ENCODE data around the gene TNRC6A.
"Not testable (repeated sequence)": the region's sequence is repeated elsewhere in the genome, so short reads cannot be mapped to it uniquely, and the experiment has no call there.

Gene TNRC6A

DNA sequence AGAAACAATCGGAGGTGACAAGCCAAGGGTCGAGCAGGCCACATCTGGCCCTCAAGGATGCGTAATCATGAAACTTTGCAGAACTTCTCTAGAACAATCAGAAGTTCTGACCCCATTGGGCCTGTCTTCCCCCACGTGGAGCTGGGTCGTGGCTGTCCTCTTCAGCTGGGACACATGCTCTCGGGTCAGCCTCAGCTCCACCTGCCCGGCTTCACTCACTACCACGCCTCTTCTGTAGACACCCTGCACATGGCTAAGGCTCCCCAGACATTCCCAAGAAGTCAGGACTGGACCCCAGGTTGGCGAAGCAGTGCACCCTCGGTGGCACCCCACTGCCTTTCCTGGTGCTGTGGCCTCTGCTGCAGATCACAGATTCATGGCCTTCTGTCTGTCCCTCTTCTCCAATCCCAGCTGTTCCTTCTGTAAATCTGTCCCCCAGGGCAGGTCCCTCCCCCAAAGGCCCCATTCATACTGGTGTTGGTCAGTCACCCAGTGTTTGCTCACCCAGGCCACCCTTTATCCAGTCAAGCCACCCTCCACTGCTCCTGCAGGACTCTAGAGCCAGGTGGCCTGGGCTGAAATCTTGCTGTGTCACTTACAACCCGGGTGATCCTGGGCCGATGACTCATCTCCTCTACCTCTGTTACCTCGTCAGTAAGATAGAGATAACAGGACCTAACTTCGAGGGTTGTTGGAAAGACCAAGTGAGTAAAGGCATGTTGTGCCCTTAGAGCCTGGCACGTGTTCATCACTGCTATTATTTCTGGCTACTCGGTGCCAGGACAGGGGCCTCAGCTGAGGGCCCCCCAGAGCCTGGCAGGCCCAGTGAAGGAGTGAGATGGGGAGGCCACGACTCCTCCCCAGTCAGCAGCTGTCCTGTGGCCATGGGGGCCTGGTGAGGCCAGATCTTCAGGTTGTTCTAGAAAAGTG is 114.9 kb downstream of the TNRC6A start:
- Histone ChIP-seq H3K4me3 (ENCODE audit: low read length in 2 of 2) (no peak overlapping the region), H3K27me3 (ENCODE audit: control insufficient read depth in 1 of 2, insufficient read depth in 2 of 2, low read length in 2 of 2) (no peaks in the 10 kb centered on the region)

DNA sequence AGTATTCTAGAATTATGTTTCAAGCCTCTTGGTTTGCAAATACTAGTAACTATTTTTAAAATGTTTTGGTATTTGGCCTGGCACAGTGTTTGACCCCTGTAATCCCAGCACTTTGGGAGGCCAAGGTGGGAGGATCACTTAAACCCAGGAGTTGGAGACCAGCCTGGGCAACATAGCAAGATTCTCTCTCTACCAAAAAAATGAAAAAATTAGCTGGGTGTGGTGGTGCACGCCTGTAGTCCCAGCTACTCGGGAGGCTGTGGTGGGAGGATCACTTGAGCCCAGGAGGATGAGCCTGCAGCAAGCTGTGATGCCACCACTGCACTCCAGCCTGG is 115.5 kb downstream of the TNRC6A start:
- not testable (repeated sequence) for H3K4me1 ChIP-seq (ENCODE audit: control insufficient read depth, insufficient read depth, low read length); H3K9ac ChIP-seq (ENCODE audit: low read length in 2 of 2); H3K27ac ChIP-seq (ENCODE audit: low read length); H3K9me3 ChIP-seq (ENCODE audit: control insufficient read depth in 2 of 2, low read length in 2 of 2); H3K36me3 ChIP-seq (ENCODE audit: control insufficient read depth in 2 of 2, insufficient read depth in 2 of 2, low read length in 2 of 2); H3K27me3 ChIP-seq (ENCODE audit: control insufficient read depth in 1 of 2, insufficient read depth in 2 of 2, low read length in 2 of 2); H3K4me3 ChIP-seq (ENCODE audit: low read length in 2 of 2)

More for the DNA sequence above, 114.9 kb downstream of the TNRC6A start:
- Histone ChIP-seq H3K27ac (ENCODE audit: low read length) (no peak overlapping the region), H3K36me3 (ENCODE audit: control insufficient read depth in 2 of 2, insufficient read depth in 2 of 2, low read length in 2 of 2) (no peaks in the 10 kb centered on the region), H3K9ac (ENCODE audit: low read length in 2 of 2) (no peak overlapping the region), H3K9me3 (ENCODE audit: control insufficient read depth in 2 of 2, low read length in 2 of 2) (no peaks in the 10 kb centered on the region), H3K4me1 (ENCODE audit: control insufficient read depth, insufficient read depth, low read length) (no peaks in the 10 kb centered on the region)

DNA sequence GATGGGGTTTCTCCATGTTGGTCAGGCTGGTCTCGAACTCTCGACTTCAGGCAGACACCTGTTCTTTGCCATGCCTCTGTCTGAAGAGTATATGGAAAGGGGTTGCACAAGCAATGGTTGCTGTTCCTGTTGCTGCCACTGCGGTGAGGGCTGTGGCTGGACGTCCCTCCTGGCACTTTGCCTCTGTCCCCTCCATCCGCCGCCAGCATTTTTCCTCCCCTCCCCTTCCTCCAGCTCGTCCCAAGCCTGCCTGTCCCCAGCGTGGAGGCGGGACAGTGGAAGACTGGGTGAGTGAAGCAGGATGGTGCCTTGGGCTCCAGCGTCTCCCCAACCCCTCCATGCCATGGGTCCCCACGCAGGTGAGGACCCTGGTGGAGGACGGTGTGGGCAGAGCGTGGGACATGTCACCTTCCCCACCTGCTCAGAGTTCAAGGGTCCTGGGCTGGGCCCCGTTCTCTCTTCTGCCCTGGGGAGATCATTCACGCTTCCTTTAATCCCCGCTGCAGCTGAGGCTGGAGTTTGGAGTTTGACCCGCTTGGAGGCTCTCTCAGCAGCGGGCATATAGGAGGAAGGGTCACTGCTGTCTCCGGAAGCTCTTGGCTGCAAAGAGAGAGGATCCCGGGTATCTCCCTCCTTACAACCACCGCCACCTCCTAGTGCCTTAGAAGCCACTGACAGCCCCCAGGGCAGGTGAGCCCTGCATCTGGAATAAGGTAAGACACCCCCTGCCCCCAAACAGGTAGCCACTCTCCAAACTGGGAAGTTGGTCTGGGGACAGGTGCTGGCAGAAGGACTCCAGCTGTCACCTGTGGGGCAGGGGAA is 116.5 kb downstream of the TNRC6A start, which contains the start of gene SLC5A11:
Gene SLC5A11, plus strand, starts transcription at position 238 of the 822 bp plus-strand sequence. CDS start 12,681 bp downstream, outside the sequence.
- H3K27me3 ChIP-seq (ENCODE audit: control insufficient read depth in 1 of 2, insufficient read depth in 2 of 2, low read length in 2 of 2), result no peaks in the 10 kb centered on the region
- no peaks in the 10 kb centered on the region for H3K4me1 ChIP-seq (ENCODE audit: control insufficient read depth, insufficient read depth, low read length)
- H3K4me3 ChIP-seq (ENCODE audit: low read length in 2 of 2), result no peak within 1 kb of the TSS
- no peaks in the 10 kb centered on the region for H3K9me3 ChIP-seq (ENCODE audit: control insufficient read depth in 2 of 2, low read length in 2 of 2)
- H3K27ac ChIP-seq (ENCODE audit: low read length), result no peak within 1 kb of the TSS
- no peaks in the 10 kb centered on the region for H3K36me3 ChIP-seq (ENCODE audit: control insufficient read depth in 2 of 2, insufficient read depth in 2 of 2, low read length in 2 of 2)
- no peak within 1 kb of the TSS for H3K9ac ChIP-seq (ENCODE audit: low read length in 2 of 2)

DNA sequence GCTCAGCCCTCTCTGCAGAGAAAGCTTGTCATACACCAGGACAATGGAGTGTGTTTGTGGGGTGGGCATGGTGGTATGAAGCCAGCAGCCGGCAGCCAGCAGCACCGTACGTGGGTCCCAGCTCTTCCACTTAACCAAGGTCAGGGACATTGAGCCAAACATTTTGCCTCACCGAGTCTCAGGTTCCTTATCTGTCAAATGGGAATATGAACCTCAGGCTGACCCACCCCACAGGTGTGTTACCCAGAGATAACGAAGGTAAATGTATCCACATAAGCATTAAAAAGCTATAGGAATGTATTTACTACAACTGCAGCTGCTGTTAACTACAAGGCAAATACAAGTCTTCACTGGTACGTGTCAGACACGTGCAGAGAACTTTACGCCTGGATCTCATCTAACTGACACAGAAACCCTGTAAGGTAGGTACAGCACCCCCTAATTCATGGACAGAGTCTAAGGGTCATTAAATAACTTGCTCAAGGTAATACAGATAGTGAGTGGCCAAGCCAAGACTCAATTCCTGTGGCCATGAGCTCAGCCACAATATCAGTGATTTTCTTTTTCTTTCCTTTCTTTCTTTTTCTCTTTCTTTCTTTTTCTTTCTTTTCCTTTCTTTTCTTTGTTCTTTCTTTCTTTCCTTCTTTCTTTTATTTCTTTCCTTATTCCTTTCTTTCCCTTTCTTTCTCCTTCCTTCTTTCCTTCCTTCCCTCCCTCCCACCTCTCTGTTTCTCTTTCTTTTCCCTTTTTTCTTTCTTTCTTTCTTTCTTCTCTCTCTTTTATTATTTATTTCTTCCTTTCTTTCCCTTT is 117.3 kb downstream of the TNRC6A start:
- Histone ChIP-seq H3K9ac (ENCODE audit: low read length in 2 of 2) (no peak overlapping the region), H3K27ac (ENCODE audit: low read length) (no peak overlapping the region), H3K9me3 (ENCODE audit: control insufficient read depth in 2 of 2, low read length in 2 of 2) (no peaks in the 10 kb centered on the region), H3K4me3 (ENCODE audit: low read length in 2 of 2) (no peak overlapping the region), H3K36me3 (ENCODE audit: control insufficient read depth in 2 of 2, insufficient read depth in 2 of 2, low read length in 2 of 2) (no peaks in the 10 kb centered on the region), H3K27me3 (ENCODE audit: control insufficient read depth in 1 of 2, insufficient read depth in 2 of 2, low read length in 2 of 2) (no peaks in the 10 kb centered on the region), H3K4me1 (ENCODE audit: control insufficient read depth, insufficient read depth, low read length) (no peaks in the 10 kb centered on the region)

DNA sequence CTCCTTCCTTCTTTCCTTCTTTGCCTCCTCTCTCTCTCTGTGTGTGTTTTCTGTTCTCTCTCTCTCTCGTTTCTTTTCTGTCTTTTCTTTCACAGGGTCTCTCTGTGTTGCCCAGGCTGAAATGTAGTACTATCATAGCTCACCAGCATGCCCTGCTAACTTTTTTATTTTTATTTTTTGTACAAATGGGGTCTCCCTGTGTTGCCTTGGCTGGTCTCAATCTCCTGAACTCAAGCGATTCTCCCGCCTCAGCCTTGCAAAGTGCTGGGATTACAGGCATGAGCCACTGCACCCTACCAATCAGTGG is 117.9 kb downstream of the TNRC6A start:
- H3K4me1 ChIP-seq (ENCODE audit: control insufficient read depth, insufficient read depth, low read length), result no peaks in the 10 kb centered on the region
- no peak overlapping the region for H3K4me3 ChIP-seq (ENCODE audit: low read length in 2 of 2)
- H3K27me3 ChIP-seq (ENCODE audit: control insufficient read depth in 1 of 2, insufficient read depth in 2 of 2, low read length in 2 of 2), result no peaks in the 10 kb centered on the region
- no peak overlapping the region for H3K9ac ChIP-seq (ENCODE audit: low read length in 2 of 2)
- no peaks in the 10 kb centered on the region for H3K9me3 ChIP-seq (ENCODE audit: control insufficient read depth in 2 of 2, low read length in 2 of 2)
- H3K27ac ChIP-seq (ENCODE audit: low read length), result no peak overlapping the region
- H3K36me3 ChIP-seq (ENCODE audit: control insufficient read depth in 2 of 2, insufficient read depth in 2 of 2, low read length in 2 of 2), result no peaks in the 10 kb centered on the region

DNA sequence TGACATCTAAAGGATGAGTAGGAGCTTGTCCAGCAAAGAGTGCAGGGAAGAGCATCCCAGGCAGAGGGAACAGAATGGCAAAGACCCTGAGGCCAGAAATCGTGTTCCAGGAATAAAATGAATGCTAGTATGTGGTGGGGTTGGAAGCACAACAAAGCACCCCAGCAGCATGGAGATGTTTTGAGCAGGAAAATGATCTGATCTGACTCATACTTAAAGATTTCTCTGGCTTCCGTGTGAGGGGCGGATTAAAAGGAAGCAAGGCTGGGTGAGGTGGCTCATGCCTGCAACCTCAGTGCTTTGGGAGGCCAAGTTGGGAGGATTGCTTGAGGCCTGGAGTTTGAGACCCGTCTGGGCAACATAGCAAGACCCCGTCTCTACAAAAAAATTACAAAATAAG is 118.6 kb downstream of the TNRC6A start:
- no peaks in the 10 kb centered on the region for H3K27me3 ChIP-seq (ENCODE audit: control insufficient read depth in 1 of 2, insufficient read depth in 2 of 2, low read length in 2 of 2)
- H3K4me3 ChIP-seq (ENCODE audit: low read length in 2 of 2), result no peak overlapping the region
- H3K27ac ChIP-seq (ENCODE audit: low read length), result no peak overlapping the region
- no peaks in the 10 kb centered on the region for H3K9me3 ChIP-seq (ENCODE audit: control insufficient read depth in 2 of 2, low read length in 2 of 2)
- H3K36me3 ChIP-seq (ENCODE audit: control insufficient read depth in 2 of 2, insufficient read depth in 2 of 2, low read length in 2 of 2), result no peaks in the 10 kb centered on the region
- no peak overlapping the region for H3K9ac ChIP-seq (ENCODE audit: low read length in 2 of 2)
- H3K4me1 ChIP-seq (ENCODE audit: control insufficient read depth, insufficient read depth, low read length), result no peaks in the 10 kb centered on the region

DNA sequence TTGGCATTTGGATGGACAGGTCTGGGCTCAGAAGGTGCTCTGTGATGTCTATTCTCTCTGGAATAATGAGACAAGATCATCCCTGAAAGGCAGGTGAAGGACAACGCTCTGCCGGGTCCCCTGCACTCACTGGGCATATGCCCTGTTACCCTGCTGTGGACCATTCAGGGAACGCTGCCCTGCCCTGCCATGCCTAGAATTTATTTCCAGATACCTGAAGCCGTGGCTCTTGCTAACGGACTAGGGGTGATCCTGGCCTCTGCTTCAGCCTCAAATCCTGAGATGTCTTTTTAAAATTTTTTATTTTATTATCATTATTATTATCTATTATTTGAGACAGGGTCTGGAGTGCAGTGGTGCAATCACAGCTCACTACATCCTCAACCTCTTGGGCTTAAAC is 120.2 kb downstream of the TNRC6A start:
- H3K9ac ChIP-seq (ENCODE audit: low read length in 2 of 2), result no peak overlapping the region

DNA sequence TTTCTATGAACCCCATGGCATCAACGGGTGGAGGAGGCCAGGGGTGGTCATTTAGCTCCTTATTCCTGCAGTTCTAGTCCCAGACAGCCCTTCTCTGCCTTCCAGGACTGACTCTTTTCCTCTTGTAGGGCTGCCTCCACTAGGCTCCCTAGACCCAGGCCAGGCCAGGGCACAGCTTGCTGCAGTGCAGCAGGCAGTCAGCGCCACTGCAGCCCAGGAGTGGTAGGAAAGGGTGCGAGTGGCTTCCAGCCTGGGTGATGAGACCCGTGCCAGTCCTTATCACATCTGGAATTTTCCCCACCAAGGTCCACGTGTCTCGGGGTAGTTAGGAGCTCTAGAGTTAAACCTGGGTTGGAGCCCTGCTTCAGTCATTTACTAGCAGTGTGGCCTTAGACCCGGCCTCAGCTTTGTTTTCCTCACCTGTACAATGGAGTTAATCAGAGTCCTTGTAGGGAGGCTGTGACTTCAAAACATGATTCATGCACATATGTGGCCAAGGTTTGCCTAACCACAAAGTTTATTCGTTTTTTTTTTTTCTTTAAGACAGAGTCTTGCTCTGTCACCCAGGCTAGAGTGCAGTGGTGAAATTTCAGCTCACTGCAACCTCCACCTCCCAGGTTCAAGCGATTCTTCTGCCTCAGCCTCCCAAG is 121.0 kb downstream of the TNRC6A start:
- H3K4me1 ChIP-seq (ENCODE audit: control insufficient read depth, insufficient read depth, low read length), result peaks cover 6% of the 10 kb centered on the region
- no peak overlapping the region for H3K4me3 ChIP-seq (ENCODE audit: low read length in 2 of 2)
- no peak overlapping the region for H3K27ac ChIP-seq (ENCODE audit: low read length)
- no peaks in the 10 kb centered on the region for H3K9me3 ChIP-seq (ENCODE audit: control insufficient read depth in 2 of 2, low read length in 2 of 2)
- H3K36me3 ChIP-seq (ENCODE audit: control insufficient read depth in 2 of 2, insufficient read depth in 2 of 2, low read length in 2 of 2), result no peaks in the 10 kb centered on the region
- H3K9ac ChIP-seq (ENCODE audit: low read length in 2 of 2), result no peak overlapping the region
- no peaks in the 10 kb centered on the region for H3K27me3 ChIP-seq (ENCODE audit: control insufficient read depth in 1 of 2, insufficient read depth in 2 of 2, low read length in 2 of 2)

More for the DNA sequence above, 120.2 kb downstream of the TNRC6A start:
- Histone ChIP-seq H3K4me3 (ENCODE audit: low read length in 2 of 2) (no peak overlapping the region), H3K27ac (ENCODE audit: low read length) (no peak overlapping the region), H3K9me3 (ENCODE audit: control insufficient read depth in 2 of 2, low read length in 2 of 2) (no peaks in the 10 kb centered on the region), H3K4me1 (ENCODE audit: control insufficient read depth, insufficient read depth, low read length) (peaks cover 6% of the 10 kb centered on the region), H3K27me3 (ENCODE audit: control insufficient read depth in 1 of 2, insufficient read depth in 2 of 2, low read length in 2 of 2) (no peaks in the 10 kb centered on the region), H3K36me3 (ENCODE audit: control insufficient read depth in 2 of 2, insufficient read depth in 2 of 2, low read length in 2 of 2) (no peaks in the 10 kb centered on the region)

DNA sequence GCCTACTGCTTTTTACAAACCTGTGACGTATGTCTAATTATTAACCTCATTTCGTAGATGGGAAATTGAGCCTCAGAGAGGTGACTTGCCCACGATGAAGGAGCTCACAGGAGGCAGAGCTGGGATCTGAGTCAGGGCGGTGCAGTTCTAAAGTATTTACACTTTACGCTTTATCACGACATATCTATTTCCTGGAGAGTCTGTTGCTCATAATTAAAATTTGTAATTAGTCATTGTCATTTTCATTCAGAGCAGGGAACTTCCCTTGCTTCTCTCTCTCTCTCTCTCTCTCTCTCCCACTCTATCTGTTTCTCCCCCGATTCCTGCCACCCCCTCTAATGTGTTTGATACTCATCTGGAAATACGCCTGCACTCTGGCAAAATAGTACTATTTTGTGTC is 122.2 kb downstream of the TNRC6A start:
- H3K27me3 ChIP-seq (ENCODE audit: control insufficient read depth in 1 of 2, insufficient read depth in 2 of 2, low read length in 2 of 2), result no peaks in the 10 kb centered on the region
- no peaks in the 10 kb centered on the region for H3K36me3 ChIP-seq (ENCODE audit: control insufficient read depth in 2 of 2, insufficient read depth in 2 of 2, low read length in 2 of 2)
- no peak overlapping the region for H3K27ac ChIP-seq (ENCODE audit: low read length)
- H3K9ac ChIP-seq (ENCODE audit: low read length in 2 of 2), result no peak overlapping the region
- no peaks in the 10 kb centered on the region for H3K9me3 ChIP-seq (ENCODE audit: control insufficient read depth in 2 of 2, low read length in 2 of 2)
- peaks cover 6% of the 10 kb centered on the region for H3K4me1 ChIP-seq (ENCODE audit: control insufficient read depth, insufficient read depth, low read length)
- H3K4me3 ChIP-seq (ENCODE audit: low read length in 2 of 2), result no peak overlapping the region

DNA sequence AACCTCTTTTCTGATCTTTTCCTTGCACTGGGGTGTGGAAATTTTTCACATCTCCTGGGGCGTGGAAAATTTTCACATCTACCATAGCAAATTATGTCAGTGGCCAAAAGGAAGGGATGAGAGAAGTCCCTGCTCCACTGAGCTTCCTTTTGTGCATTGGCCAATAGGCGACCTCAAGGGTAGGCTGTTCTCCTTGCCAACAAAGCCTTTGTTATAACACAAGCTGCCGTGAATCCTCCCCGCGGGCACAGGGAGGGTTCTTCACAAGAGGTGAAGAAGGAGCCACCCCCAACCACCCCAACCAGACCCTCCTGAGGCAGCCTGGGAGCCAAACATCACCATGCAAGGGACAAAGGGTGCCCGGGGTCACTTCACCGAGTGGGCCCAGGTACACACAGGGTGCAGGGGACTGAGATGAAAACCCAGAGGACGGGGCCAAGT is 122.8 kb downstream of the TNRC6A start:
- no peak overlapping the region for H3K9ac ChIP-seq (ENCODE audit: low read length in 2 of 2)

More for the DNA sequence above, 122.8 kb downstream of the TNRC6A start:
- H3K4me3 ChIP-seq (ENCODE audit: low read length in 2 of 2), result no peak overlapping the region
- H3K4me1 ChIP-seq (ENCODE audit: control insufficient read depth, insufficient read depth, low read length), result peaks cover 6% of the 10 kb centered on the region
- H3K9me3 ChIP-seq (ENCODE audit: control insufficient read depth in 2 of 2, low read length in 2 of 2), result no peaks in the 10 kb centered on the region
- no peaks in the 10 kb centered on the region for H3K27me3 ChIP-seq (ENCODE audit: control insufficient read depth in 1 of 2, insufficient read depth in 2 of 2, low read length in 2 of 2)
- H3K36me3 ChIP-seq (ENCODE audit: control insufficient read depth in 2 of 2, insufficient read depth in 2 of 2, low read length in 2 of 2), result no peaks in the 10 kb centered on the region
- H3K27ac ChIP-seq (ENCODE audit: low read length), result no peak overlapping the region

Data from stomach smooth muscle (tissue), 2 donors.